ENCODE measurements around the gene TOR1A. TPM values are rescaled to one million over a fixed set of nuclear protein-coding genes. Genes with fewer than 3 reads are reported as not detected.

Gene TOR1A
- total RNA-seq, 4 donors from 2014 or later: 33.9 to 45.9 (median 38.2) TPM

GRCh38 chr9:129864991-129865647, 41.2 kb upstream of the TOR1A start:
- no peak for TF ChIP-seq EP300 (IDR thresholded peaks at IDR 0.05)
- no peak for TF ChIP-seq POLR2A (IDR thresholded peaks at IDR 0.05)
- no peak for TF ChIP-seq POLR2AphosphoS5 (IDR thresholded peaks at IDR 0.05)
- TF ChIP-seq CTCF (IDR thresholded peaks at IDR 0.05): no peak
- no peak for ATAC-seq
- Histone ChIP-seq H3K27me3 (no peaks in the 10 kb centered on the region), H3K27ac (no peak overlapping the region), H3K4me1 (no peaks in the 10 kb centered on the region), H3K4me3 (no peak overlapping the region), H3K9me3 (no peaks in the 10 kb centered on the region), H3K36me3 (peaks cover 0 to 98% of the 10 kb centered on the region in 2 donors)
- WGBS, 2 donors (ENCODE audit: low coverage in 1 of 2): 36 to 45% methylated on average over 2 to 4 of the region's 11 CpGs

- WGBS, 2 donors (ENCODE audit: low coverage in 1 of 2): 58 to 83% methylated on average over 3 to 8 of the region's 14 CpGs
- no peaks in the 10 kb centered on the region for H3K27me3 ChIP-seq
- no peak for ATAC-seq
- H3K9me3 ChIP-seq: no peaks in the 10 kb centered on the region
- no peak for TF ChIP-seq CTCF (IDR thresholded peaks at IDR 0.05)
- no peak for TF ChIP-seq POLR2A (IDR thresholded peaks at IDR 0.05)
- no peak for TF ChIP-seq EP300 (IDR thresholded peaks at IDR 0.05)
- TF ChIP-seq POLR2AphosphoS5 (IDR thresholded peaks at IDR 0.05): no peak
- no peak overlapping the region for H3K4me3 ChIP-seq
- H3K36me3 ChIP-seq: peaks cover 0 to 97% of the 10 kb centered on the region in 2 donors
- H3K27ac ChIP-seq: no peak overlapping the region
- H3K4me1 ChIP-seq: no peaks in the 10 kb centered on the region
These were observed 39.2 kb upstream of the TOR1A start for GRCh38 chr9:129863059-129863690.

- H3K27me3 ChIP-seq: no peaks in the 10 kb centered on the region
- 83% methylated on average over 2 of the region's 12 CpGs; no CpG with 5 or more reads in 1 of the 2 donors for WGBS, 2 donors (ENCODE audit: low coverage in 1 of 2)
- no peak overlapping the region for H3K27ac ChIP-seq
- no peak for TF ChIP-seq EP300 (IDR thresholded peaks at IDR 0.05)
- TF ChIP-seq POLR2AphosphoS5 (IDR thresholded peaks at IDR 0.05): no peak
- TF ChIP-seq CTCF (IDR thresholded peaks at IDR 0.05): no peak
- no peak for TF ChIP-seq POLR2A (IDR thresholded peaks at IDR 0.05)
- H3K36me3 ChIP-seq: peaks cover 0 to 97% of the 10 kb centered on the region in 2 donors
- no peak for ATAC-seq
- H3K4me1 ChIP-seq: no peaks in the 10 kb centered on the region
- no peaks in the 10 kb centered on the region for H3K9me3 ChIP-seq
- no peak overlapping the region for H3K4me3 ChIP-seq
These were observed 37.5 kb upstream of the TOR1A start for GRCh38 chr9:129861447-129861827.

GRCh38 chr9:129860653-129861446, 36.9 kb upstream of the TOR1A start:
- H3K27me3 ChIP-seq: no peaks in the 10 kb centered on the region
- no peak for ATAC-seq
- H3K9me3 ChIP-seq: no peaks in the 10 kb centered on the region
- no peaks in the 10 kb centered on the region for H3K4me1 ChIP-seq
- no peak for TF ChIP-seq POLR2A (IDR thresholded peaks at IDR 0.05)
- TF ChIP-seq CTCF (IDR thresholded peaks at IDR 0.05): no peak
- no peak for TF ChIP-seq EP300 (IDR thresholded peaks at IDR 0.05)
- TF ChIP-seq POLR2AphosphoS5 (IDR thresholded peaks at IDR 0.05): no peak
- no peak overlapping the region for H3K27ac ChIP-seq
- H3K4me3 ChIP-seq: no peak overlapping the region
- 90% methylated on average over 2 of the region's 11 CpGs; no CpG with 5 or more reads in 1 of the 2 donors for WGBS, 2 donors (ENCODE audit: low coverage in 1 of 2)
- peaks cover 0 to 97% of the 10 kb centered on the region in 2 donors for H3K36me3 ChIP-seq

Data from gastroesophageal sphincter (tissue), 4 donors.